ENCODE measurements around the gene NAALADL2. TPM values are rescaled to one million over a fixed set of nuclear protein-coding genes. Genes with fewer than 3 reads are reported as not detected.
"Not testable (repeated sequence)": the region's sequence is repeated elsewhere in the genome, so short reads cannot be mapped to it uniquely, and the experiment has no call there.

Gene NAALADL2
- total and polyA plus RNA-seq, 2 donors (not counting 1 experiment from before 2014, with no cell fraction given) = 8.8 to 11.6 TPM

- H3K27me3 ChIP-seq (ENCODE audit: control insufficient read depth, insufficient read depth, low read length) = no peaks in the 10 kb centered on the region
- H2AFZ ChIP-seq (ENCODE audit: low read length) = no peak overlapping the region
- H3K9me3 ChIP-seq (ENCODE audit: control insufficient read depth, insufficient read depth, low read depth, low read length) = no peaks in the 10 kb centered on the region
- H3K4me1 ChIP-seq (ENCODE audit: control insufficient read depth, extremely low read depth, insufficient read depth, low read length) = no peaks in the 10 kb centered on the region
- no peak overlapping the region for H3K9ac ChIP-seq (ENCODE audit: insufficient read depth, low read length)
- no peak overlapping the region for H3K4me3 ChIP-seq (replicated peaks in 1 of 4; ENCODE audit: control extremely low read depth in 1 of 4, insufficient read depth in 1 of 4, low read depth in 3 of 4, low read length in 4 of 4)
- H3K36me3 ChIP-seq (ENCODE audit: control insufficient read depth, insufficient read depth, low read length) = no peaks in the 10 kb centered on the region
- H3K4me2 ChIP-seq (ENCODE audit: extremely low read depth, insufficient read depth, low read length) = no peak overlapping the region
- no peaks in the 10 kb centered on the region for H4K20me1 ChIP-seq (ENCODE audit: control insufficient read depth, extremely low read depth, insufficient read depth, low read length)
- H3K27ac ChIP-seq (ENCODE audit: insufficient read depth, low read length) = no peak overlapping the region
- TF ChIP-seq, protein P1, sequence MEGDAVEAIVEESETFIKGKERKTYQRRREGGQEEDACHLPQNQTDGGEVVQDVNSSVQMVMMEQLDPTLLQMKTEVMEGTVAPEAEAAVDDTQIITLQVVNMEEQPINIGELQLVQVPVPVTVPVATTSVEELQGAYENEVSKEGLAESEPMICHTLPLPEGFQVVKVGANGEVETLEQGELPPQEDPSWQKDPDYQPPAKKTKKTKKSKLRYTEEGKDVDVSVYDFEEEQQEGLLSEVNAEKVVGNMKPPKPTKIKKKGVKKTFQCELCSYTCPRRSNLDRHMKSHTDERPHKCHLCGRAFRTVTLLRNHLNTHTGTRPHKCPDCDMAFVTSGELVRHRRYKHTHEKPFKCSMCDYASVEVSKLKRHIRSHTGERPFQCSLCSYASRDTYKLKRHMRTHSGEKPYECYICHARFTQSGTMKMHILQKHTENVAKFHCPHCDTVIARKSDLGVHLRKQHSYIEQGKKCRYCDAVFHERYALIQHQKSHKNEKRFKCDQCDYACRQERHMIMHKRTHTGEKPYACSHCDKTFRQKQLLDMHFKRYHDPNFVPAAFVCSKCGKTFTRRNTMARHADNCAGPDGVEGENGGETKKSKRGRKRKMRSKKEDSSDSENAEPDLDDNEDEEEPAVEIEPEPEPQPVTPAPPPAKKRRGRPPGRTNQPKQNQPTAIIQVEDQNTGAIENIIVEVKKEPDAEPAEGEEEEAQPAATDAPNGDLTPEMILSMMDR (conservative IDR thresholded peaks at IDR 0.05 in 1 of 2, IDR thresholded peaks at IDR 0.05 in 1 of 2; ENCODE audit: low read depth in 1 of 2, low read length in 2 of 2) = no peak
- no peak for TF ChIP-seq EZH2 (IDR thresholded peaks at IDR 0.05; ENCODE audit: low read length, missing control alignments)
- DNase-seq (ENCODE audit: low read depth in 2 of 2) = no peak
- no peaks in the 10 kb centered on the region for H3K79me2 ChIP-seq (ENCODE audit: control insufficient read depth, insufficient read depth, low read length)
Observed at GRCh38 chr3:175159202-175159601, 300.1 kb downstream of the NAALADL2 start.

- no peaks in the 10 kb centered on the region for H4K20me1 ChIP-seq (ENCODE audit: control insufficient read depth, extremely low read depth, insufficient read depth, low read length)
- no peak for DNase-seq (ENCODE audit: low read depth in 2 of 2)
- H3K9me3 ChIP-seq (ENCODE audit: control insufficient read depth, insufficient read depth, low read depth, low read length) = no peaks in the 10 kb centered on the region
- H3K27me3 ChIP-seq (ENCODE audit: control insufficient read depth, insufficient read depth, low read length) = no peaks in the 10 kb centered on the region
- no peaks in the 10 kb centered on the region for H3K79me2 ChIP-seq (ENCODE audit: control insufficient read depth, insufficient read depth, low read length)
- no peak overlapping the region for H3K4me2 ChIP-seq (ENCODE audit: extremely low read depth, insufficient read depth, low read length)
- no peak overlapping the region for H3K9ac ChIP-seq (ENCODE audit: insufficient read depth, low read length)
- H2AFZ ChIP-seq (ENCODE audit: low read length) = no peak overlapping the region
- no peak overlapping the region for H3K4me3 ChIP-seq (replicated peaks in 1 of 4; ENCODE audit: control extremely low read depth in 1 of 4, insufficient read depth in 1 of 4, low read depth in 3 of 4, low read length in 4 of 4)
- no peak overlapping the region for H3K27ac ChIP-seq (ENCODE audit: insufficient read depth, low read length)
- no peaks in the 10 kb centered on the region for H3K36me3 ChIP-seq (ENCODE audit: control insufficient read depth, insufficient read depth, low read length)
- no peaks in the 10 kb centered on the region for H3K4me1 ChIP-seq (ENCODE audit: control insufficient read depth, extremely low read depth, insufficient read depth, low read length)
- TF ChIP-seq, protein P1 (conservative IDR thresholded peaks at IDR 0.05 in 1 of 2, IDR thresholded peaks at IDR 0.05 in 1 of 2; ENCODE audit: low read depth in 1 of 2, low read length in 2 of 2) = no peak
- TF ChIP-seq EZH2 (IDR thresholded peaks at IDR 0.05; ENCODE audit: low read length, missing control alignments) = no peak
Observed at GRCh38 chr3:175161291-175161690, 302.2 kb downstream of the NAALADL2 start.

GRCh38 chr3:175163686-175164085, 304.6 kb downstream of the NAALADL2 start:
- H2AFZ ChIP-seq (ENCODE audit: low read length) = no peak overlapping the region
- no peak overlapping the region for H3K4me3 ChIP-seq (replicated peaks in 1 of 4; ENCODE audit: control extremely low read depth in 1 of 4, insufficient read depth in 1 of 4, low read depth in 3 of 4, low read length in 4 of 4)
- TF ChIP-seq, protein P1 (conservative IDR thresholded peaks at IDR 0.05 in 1 of 2, IDR thresholded peaks at IDR 0.05 in 1 of 2; ENCODE audit: low read depth in 1 of 2, low read length in 2 of 2) = no peak
- TF ChIP-seq EZH2 (IDR thresholded peaks at IDR 0.05; ENCODE audit: low read length, missing control alignments) = no peak
- no peaks in the 10 kb centered on the region for H3K27me3 ChIP-seq (ENCODE audit: control insufficient read depth, insufficient read depth, low read length)
- H3K4me1 ChIP-seq (ENCODE audit: control insufficient read depth, extremely low read depth, insufficient read depth, low read length) = no peaks in the 10 kb centered on the region
- H3K9me3 ChIP-seq (ENCODE audit: control insufficient read depth, insufficient read depth, low read depth, low read length) = no peaks in the 10 kb centered on the region
- no peaks in the 10 kb centered on the region for H3K36me3 ChIP-seq (ENCODE audit: control insufficient read depth, insufficient read depth, low read length)
- no peak overlapping the region for H3K4me2 ChIP-seq (ENCODE audit: extremely low read depth, insufficient read depth, low read length)
- H3K79me2 ChIP-seq (ENCODE audit: control insufficient read depth, insufficient read depth, low read length) = no peaks in the 10 kb centered on the region
- H3K9ac ChIP-seq (ENCODE audit: insufficient read depth, low read length) = no peak overlapping the region
- DNase-seq (ENCODE audit: low read depth in 2 of 2) = peak in 1 of 2 donors; percentile 49
- no peak overlapping the region for H3K27ac ChIP-seq (ENCODE audit: insufficient read depth, low read length)
- no peaks in the 10 kb centered on the region for H4K20me1 ChIP-seq (ENCODE audit: control insufficient read depth, extremely low read depth, insufficient read depth, low read length)

DNA sequence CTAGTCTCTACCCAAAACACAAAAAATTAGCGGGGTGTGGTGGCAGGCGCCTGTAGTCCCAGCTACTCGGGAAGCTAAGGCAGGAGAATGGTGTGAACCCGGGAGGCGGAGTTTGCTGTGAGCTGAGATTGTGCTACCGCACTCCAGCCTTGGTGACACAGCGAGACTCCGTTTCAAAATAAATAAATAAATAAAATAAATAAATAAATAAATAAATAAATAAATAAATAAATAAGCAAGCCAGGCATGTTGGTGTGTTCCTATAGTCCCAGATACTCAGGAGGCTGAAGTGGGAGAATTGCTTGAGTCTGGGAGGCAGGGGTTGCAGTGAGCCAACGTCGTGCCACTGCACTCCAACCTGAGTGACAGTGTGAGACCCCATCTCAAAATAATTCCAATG, 314.0 kb downstream of the NAALADL2 start:
- H3K9me3 ChIP-seq (ENCODE audit: control insufficient read depth, insufficient read depth, low read depth, low read length); H3K27me3 ChIP-seq (ENCODE audit: control insufficient read depth, insufficient read depth, low read length); H4K20me1 ChIP-seq (ENCODE audit: control insufficient read depth, extremely low read depth, insufficient read depth, low read length); H3K4me1 ChIP-seq (ENCODE audit: control insufficient read depth, extremely low read depth, insufficient read depth, low read length); H3K36me3 ChIP-seq (ENCODE audit: control insufficient read depth, insufficient read depth, low read length); H3K9ac ChIP-seq (ENCODE audit: insufficient read depth, low read length); H3K79me2 ChIP-seq (ENCODE audit: control insufficient read depth, insufficient read depth, low read length); H2AFZ ChIP-seq (ENCODE audit: low read length); H3K4me2 ChIP-seq (ENCODE audit: extremely low read depth, insufficient read depth, low read length); H3K4me3 ChIP-seq (replicated peaks in 1 of 4; ENCODE audit: control extremely low read depth in 1 of 4, insufficient read depth in 1 of 4, low read depth in 3 of 4, low read length in 4 of 4); H3K27ac ChIP-seq (ENCODE audit: insufficient read depth, low read length); DNase-seq (ENCODE audit: low read depth in 2 of 2): not testable (repeated sequence)
